HG03196 (cell line): ENCODE results near the gene HIF1A.

Source experiments
- ATAC-seq: cut with Tn5 transposase; IDR thresholded peaks from one replicate; pipeline ENCODE4 v1.9.1; 2021; ENCODE audit not compliant: unreplicated experiment

HIF1A gene

GRCh38 chr14:61672796-61673195 lies 22.5 kb upstream of the HIF1A start:
- no peak for ATAC-seq

- ATAC-seq, result no peak
Measured at GRCh38 chr14:61673305-61673704, 22.0 kb upstream of the HIF1A start.

- ATAC-seq, result no peak
Measured at GRCh38 chr14:61675291-61675690, 20.0 kb upstream of the HIF1A start.

- no peak for ATAC-seq
Measured at GRCh38 chr14:61677479-61677878, 17.8 kb upstream of the HIF1A start.

- ATAC-seq, result no peak
Measured at GRCh38 chr14:61678975-61679374, 16.3 kb upstream of the HIF1A start.

- ATAC-seq, result no peak
Measured at GRCh38 chr14:61681413-61681812, 13.9 kb upstream of the HIF1A start.

GRCh38 chr14:61683108-61683507 lies 12.2 kb upstream of the HIF1A start:
- no peak for ATAC-seq

GRCh38 chr14:61690039-61690438 lies 5.3 kb upstream of the HIF1A start:
- no peak for ATAC-seq

GRCh38 chr14:61690982-61691381 lies 4.3 kb upstream of the HIF1A start:
- ATAC-seq, result no peak

- no peak for ATAC-seq
Measured at GRCh38 chr14:61691495-61691894, 3.8 kb upstream of the HIF1A start.

GRCh38 chr14:61694039-61694438 lies 1.3 kb upstream of the HIF1A start:
- ATAC-seq, result no peak

GRCh38 chr14:61695695-61696527 lies 598 bp downstream of the HIF1A start:
- peak; percentile 8 for ATAC-seq

- ATAC-seq, result no peak
Measured at GRCh38 chr14:61696753-61697318, 1.5 kb downstream of the HIF1A start.

GRCh38 chr14:61698206-61698980 lies 3.1 kb downstream of the HIF1A start:
- no peak for ATAC-seq

GRCh38 chr14:61699027-61699426 lies 3.7 kb downstream of the HIF1A start:
- ATAC-seq, result no peak

GRCh38 chr14:61700104-61700886 lies 5.0 kb downstream of the HIF1A start:
- no peak for ATAC-seq

- ATAC-seq, result no peak
Measured at GRCh38 chr14:61701946-61702345, 6.6 kb downstream of the HIF1A start.

GRCh38 chr14:61703342-61704129 lies 8.2 kb downstream of the HIF1A start:
- no peak for ATAC-seq

- ATAC-seq, result no peak
Measured at GRCh38 chr14:61704554-61704953, 9.2 kb downstream of the HIF1A start.

- no peak for ATAC-seq
Measured at GRCh38 chr14:61705017-61705416, 9.7 kb downstream of the HIF1A start.
